Stimulated activated naive B cell treated with anti-CD40 and anti-IgM and Interleukin-4, amounts not matched to agents 10 μg/mL and 1 μg/mL and 100 μg/mL, for 72 hours (primary cell): Measurements from ENCODE around the gene OSBPL10.

Experiments
- ATAC-seq, 2 donors: fragments of 150-1000 bp; cut with Tn5 transposase; replicated peaks; 2 replicates each; pipeline ENCODE4 v1.10.0; 2021; ENCODE audit warnings: moderate library complexity in 1 of 2
- DNase-seq: peaks from one replicate; pipeline ENCODE4 v3.0.0; 2021
- H3K27ac Mint-ChIP-seq: one replicate; pipeline ENCODE4 v1.8.0; 2022; ENCODE audit warnings: mild to moderate bottlenecking, mixed read lengths
- H3K27me3 Mint-ChIP-seq, 2 donors: one replicate each; pipeline ENCODE4 v1.8.0; 2022; ENCODE audit warnings: mixed read lengths in 2 of 2
- H3K36me3 Mint-ChIP-seq, 2 donors: one replicate each; pipeline ENCODE4 v1.8.0; 2022; ENCODE audit warnings: mixed read lengths in 2 of 2, mild to moderate bottlenecking in 1 of 2
- H3K4me1 Mint-ChIP-seq, 2 donors: one replicate each; pipeline ENCODE4 v1.8.0; 2022; ENCODE audit warnings: mixed read lengths in 2 of 2, mild to moderate bottlenecking in 1 of 2
- H3K4me3 Mint-ChIP-seq, 2 donors: one replicate each; pipeline ENCODE4 v1.8.0; 2022; ENCODE audit warnings: mild to moderate bottlenecking in 2 of 2, mixed read lengths in 2 of 2, moderate library complexity in 1 of 2
- H3K9me3 Mint-ChIP-seq, 2 donors: one replicate each; pipeline ENCODE4 v1.8.0; 2022; ENCODE audit warnings: mixed read lengths in 2 of 2, mild to moderate bottlenecking in 1 of 2

The OSBPL10 gene

DNA sequence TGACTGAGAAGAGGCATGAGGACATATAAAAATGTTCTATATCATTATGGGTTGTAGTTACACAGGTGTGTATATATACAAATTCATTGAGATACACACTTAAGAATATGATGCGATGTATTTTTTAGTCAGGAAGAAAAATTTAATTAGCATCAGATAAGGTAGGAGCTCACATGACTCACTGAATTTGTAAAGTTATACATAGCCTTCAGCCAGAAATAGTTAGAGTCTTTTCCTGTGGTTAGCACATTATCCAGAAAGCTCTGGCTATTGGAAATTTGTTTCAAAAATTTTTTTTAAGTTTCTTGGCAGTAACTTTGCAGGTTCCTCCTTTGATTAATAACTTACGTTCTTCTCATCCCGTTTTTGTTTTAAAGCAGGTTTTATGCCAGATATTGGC is 359.7 kb downstream of the OSBPL10 start:
- H3K36me3 Mint-ChIP-seq, result peaks cover 32 to 41% of the 10 kb centered on the region in 2 donors
- no peaks in the 10 kb centered on the region for H3K27me3 Mint-ChIP-seq
- no peak for DNase-seq
- H3K4me1 Mint-ChIP-seq, result peaks cover 15 to 38% of the 10 kb centered on the region in 2 donors
- peaks cover 0 to 4% of the 10 kb centered on the region in 2 donors for H3K9me3 Mint-ChIP-seq
- H3K4me3 Mint-ChIP-seq, result no peak overlapping the region
- H3K27ac Mint-ChIP-seq, result no peak overlapping the region
- no peak for ATAC-seq

DNA sequence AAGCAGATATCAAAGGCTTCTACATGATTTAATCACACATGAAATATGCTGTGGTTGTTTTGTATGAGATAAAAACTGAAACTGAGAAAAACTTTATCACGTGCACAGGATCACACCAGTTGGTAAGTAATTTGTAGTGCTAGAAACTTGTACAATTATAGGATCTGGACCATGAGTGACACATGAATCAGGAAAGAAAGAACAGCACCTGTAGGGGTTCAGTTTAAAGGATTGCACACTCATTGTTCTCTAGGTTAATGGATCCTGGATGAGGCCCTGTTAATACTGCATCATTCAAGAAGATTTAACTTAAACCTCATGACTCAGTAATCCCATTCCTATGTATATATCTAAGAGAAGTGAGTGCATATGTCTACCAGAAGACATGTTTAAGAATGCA is 360.4 kb downstream of the OSBPL10 start:
- Mint-ChIP-seq H3K36me3 (peaks cover 29 to 36% of the 10 kb centered on the region in 2 donors), H3K4me3 (no peak overlapping the region), H3K27me3 (no peaks in the 10 kb centered on the region), H3K9me3 (peaks cover 0 to 4% of the 10 kb centered on the region in 2 donors), H3K4me1 (peaks cover 13 to 35% of the 10 kb centered on the region in 2 donors), H3K27ac (no peak overlapping the region)
- no peak for DNase-seq
- ATAC-seq, result no peak

DNA sequence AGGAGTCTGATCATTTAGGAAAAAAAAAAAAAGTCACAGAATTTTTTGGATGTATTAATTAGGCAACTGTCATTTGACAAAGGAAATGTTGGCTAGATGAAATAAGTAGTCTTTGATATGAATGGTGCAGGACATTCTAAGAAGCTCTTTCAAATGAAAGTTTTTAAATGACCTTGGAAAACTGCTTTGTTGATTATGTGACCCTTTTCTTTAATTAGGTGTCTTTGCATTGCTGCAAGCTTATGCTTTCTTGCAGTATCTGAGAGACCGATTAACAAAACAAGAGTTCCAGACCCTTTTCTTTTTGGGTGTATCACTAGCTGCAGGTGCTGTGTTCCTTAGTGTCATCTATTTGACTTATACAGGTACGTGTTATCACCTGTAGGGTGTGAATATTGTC is 364.4 kb downstream of the OSBPL10 start:
- no peaks in the 10 kb centered on the region for H3K27me3 Mint-ChIP-seq
- H3K9me3 Mint-ChIP-seq, result no peaks in the 10 kb centered on the region
- peaks cover 20 to 29% of the 10 kb centered on the region in 2 donors for H3K36me3 Mint-ChIP-seq
- peaks cover 10 to 27% of the 10 kb centered on the region in 2 donors for H3K4me1 Mint-ChIP-seq
- no peak overlapping the region for H3K4me3 Mint-ChIP-seq
- no peak for DNase-seq
- ATAC-seq, result no peak
- no peak overlapping the region for H3K27ac Mint-ChIP-seq

DNA sequence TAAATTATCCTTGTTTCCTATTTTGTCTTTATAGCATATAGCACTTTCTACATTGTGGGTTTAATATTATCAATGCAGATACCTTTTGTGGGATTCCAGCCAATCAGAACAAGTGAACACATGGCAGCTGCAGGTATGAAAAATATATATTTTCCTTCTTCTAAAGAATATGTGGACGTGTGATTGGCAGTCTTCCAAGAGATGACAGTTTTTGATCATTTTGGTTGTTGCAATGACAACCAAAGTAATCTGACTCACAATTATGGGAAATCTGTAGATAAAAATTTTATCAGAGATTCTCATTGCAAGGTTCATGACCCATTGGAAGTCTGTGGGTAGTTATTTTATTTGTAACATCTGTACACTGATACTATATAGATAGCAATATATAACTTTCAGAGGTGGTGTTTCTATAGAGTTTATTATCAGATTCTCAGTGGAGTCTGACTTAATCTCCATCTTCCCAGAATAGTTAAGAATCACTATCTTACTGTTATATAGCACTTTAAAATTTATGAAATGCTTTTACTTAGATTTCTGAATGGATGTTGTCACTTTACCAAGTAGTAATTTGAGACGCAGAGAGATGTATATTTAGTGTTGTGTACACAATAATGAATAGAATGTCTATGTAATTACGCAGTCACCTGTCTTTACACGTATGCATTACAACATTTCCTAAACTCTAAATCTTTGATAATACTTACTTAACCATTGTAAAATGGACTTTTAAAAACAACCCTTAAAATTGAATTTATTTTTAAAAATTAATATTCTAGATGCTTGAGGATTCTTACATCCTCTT is 365.8 kb downstream of the OSBPL10 start:
- Mint-ChIP-seq H3K27me3 (no peaks in the 10 kb centered on the region), H3K9me3 (no peaks in the 10 kb centered on the region), H3K4me3 (no peak overlapping the region), H3K36me3 (peaks cover 13 to 27% of the 10 kb centered on the region in 2 donors), H3K27ac (no peak overlapping the region), H3K4me1 (peaks cover 11 to 26% of the 10 kb centered on the region in 2 donors)
- ATAC-seq (no peak), DNase-seq (no peak)

DNA sequence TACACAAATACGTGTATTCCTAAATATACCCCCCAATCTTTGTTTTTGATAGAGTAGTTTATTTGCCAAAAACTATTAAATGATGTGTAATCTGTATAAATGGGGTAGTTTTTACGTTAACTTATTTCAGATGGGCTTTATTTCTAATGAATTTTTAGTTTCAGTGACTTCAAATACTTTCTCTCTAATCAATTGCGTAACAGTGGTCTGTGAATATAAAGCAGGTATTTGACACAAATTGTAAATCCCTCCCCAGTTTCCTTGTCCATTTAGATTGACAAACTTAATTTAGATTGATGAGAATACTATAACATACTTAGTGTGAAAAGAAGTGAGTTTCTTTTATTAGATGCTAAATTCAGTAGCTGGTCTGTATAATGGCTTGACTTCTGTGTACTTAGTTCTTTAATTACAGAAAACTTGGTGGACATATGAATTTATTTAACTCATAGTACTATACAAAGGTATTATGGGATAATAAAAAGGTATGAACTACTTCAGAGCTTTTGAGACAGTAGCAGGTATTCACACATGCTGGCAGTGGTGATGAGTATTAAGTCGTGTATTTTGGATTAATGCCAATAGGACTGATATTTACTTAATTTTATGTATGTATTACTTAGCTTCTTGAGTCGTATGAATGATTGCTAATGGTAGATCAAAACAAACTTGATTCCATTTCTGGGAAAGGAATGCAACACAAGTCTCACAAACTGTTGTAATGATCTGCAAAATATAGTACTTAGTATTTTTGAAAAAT is 366.7 kb downstream of the OSBPL10 start:
- Mint-ChIP-seq H3K9me3 (no peaks in the 10 kb centered on the region), H3K27ac (no peak overlapping the region), H3K27me3 (no peaks in the 10 kb centered on the region), H3K4me3 (no peak overlapping the region), H3K36me3 (peaks cover 13 to 26% of the 10 kb centered on the region in 2 donors), H3K4me1 (peaks cover 11 to 26% of the 10 kb centered on the region in 2 donors)
- DNase-seq (no peak), ATAC-seq (no peak)

DNA sequence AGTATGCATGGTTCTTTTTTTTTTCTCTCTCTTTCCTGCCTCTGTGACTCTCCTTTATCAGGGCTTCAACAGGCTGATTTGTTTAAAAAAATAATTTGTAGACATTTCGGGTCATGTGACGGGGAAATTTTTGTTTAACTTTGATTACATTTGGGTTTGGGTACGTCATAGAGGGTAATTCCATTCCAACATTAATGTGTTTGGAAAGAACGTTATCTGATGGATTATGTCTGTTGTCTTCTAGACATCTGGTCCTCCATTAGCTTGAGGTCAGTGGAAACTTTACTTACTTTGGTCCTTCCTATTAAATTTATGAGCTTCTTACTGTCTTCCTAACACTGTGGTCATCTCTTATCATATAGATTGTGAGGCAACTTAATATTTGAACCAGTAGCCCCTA is 367.4 kb downstream of the OSBPL10 start:
- Mint-ChIP-seq H3K4me1 (peaks cover 11 to 28% of the 10 kb centered on the region in 2 donors), H3K4me3 (no peak overlapping the region), H3K36me3 (peaks cover 9 to 27% of the 10 kb centered on the region in 2 donors), H3K27me3 (no peaks in the 10 kb centered on the region), H3K9me3 (no peaks in the 10 kb centered on the region), H3K27ac (no peak overlapping the region)
- no peak for ATAC-seq
- no peak for DNase-seq

DNA sequence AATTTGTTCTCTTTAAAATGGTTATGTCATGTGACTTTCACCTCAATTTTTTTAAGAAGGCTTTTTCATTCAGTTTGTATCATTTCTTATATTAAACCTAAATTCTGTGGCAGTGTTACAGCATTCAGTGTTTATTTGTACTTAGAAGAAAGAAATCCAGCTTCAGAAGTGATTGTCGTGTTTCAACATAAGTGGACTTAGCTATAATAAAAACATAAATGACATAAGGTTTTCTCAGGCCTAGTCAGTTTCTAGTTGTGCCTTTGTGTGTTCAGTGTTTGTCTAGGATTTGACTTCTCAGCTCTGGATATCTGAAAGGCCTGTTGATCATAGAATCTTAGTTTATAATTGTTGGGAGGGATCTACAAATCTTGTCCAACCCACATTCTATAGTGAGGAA is 367.9 kb downstream of the OSBPL10 start:
- H3K4me1 Mint-ChIP-seq, result peaks cover 11 to 33% of the 10 kb centered on the region in 2 donors
- DNase-seq, result no peak
- H3K27ac Mint-ChIP-seq, result no peak overlapping the region
- ATAC-seq, result no peak
- H3K36me3 Mint-ChIP-seq, result peaks cover 12 to 29% of the 10 kb centered on the region in 2 donors
- no peaks in the 10 kb centered on the region for H3K27me3 Mint-ChIP-seq
- no peaks in the 10 kb centered on the region for H3K9me3 Mint-ChIP-seq
- H3K4me3 Mint-ChIP-seq, result no peak overlapping the region
